CD4-positive, alpha-beta T cell treated with Interleukin-17A for 4 hours (primary cell): Measurements from ENCODE around the gene DNAI4.
"Not testable (repeated sequence)": the region's sequence is repeated elsewhere in the genome, so short reads cannot be mapped to it uniquely, and the experiment has no call there.

Experiments used
- DNase-seq: peaks from one replicate; pipeline ENCODE4 v3.0.0-alpha.2; 2020; ENCODE audit warnings: mixed read lengths

Gene DNAI4

DNA sequence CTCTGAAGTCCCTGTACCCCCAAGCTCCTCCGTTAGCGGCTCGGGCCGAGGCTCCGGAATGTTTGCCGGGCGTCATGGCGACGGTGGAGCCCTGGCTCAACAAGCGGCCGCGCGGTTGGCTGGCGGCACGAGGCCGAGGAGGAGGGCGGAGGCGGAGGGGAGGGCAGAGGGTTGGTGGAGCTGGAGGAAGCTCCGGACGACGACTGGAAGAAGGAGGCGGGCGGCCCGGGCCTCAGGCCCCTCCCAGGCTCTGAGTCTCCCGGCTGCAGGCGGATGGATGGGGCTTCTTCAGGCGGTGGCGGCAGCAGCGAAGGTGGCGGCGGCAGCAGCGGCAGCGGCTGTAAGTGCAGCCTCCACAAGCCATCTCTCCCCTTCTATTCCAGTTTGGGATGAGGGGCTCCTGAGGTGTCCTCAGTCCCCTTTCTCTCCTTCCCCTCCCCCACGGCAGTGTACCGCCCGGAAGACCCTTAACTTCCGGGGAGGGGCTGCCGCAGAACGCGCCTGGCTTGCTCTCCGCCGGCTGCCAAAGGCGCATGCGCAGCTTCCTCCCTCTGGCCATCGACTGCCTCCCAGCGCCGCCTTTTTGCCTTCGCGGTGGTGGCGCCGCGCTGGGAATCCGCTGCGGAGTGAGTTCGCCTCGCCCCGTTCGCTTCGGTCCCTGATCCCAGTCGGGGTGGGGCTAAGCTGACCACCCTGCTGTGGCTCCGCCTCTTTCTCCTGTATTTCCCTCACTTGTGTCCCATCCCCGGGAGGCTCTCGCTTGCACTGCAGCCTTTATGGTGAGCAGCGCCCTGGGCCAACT lies at the start of gene DNAI4, which contains the start of gene MIER1:
DNAI4 (minus strand) TSS at position 101 of the 802 bp plus-strand sequence; CDS start at position 76, 25 bp downstream.
MIER1 (plus strand) TSS at position 235 of the 802 bp plus-strand sequence; CDS start at position 274, 39 bp downstream.
- DNase-seq = peak; percentile 97

DNA sequence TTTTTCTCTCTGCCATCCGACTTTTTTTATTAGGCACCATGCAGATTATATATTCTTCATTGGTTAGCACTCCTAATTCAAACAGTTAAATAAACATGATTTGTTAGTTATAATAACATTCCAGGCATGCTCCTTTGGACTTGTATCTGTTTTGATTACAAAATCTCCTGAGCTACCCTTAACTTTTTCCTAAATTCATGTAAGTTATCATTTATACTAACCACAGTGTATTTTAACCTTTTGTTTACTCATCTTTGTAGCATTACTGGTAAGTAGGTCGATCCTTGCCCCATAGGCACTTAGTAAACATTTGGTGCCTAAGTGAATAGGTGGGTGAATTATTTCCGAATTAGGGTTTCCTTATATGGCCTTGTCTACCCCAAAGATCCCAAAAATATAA lies 43.9 kb upstream of the DNAI4 start:
- no peak for DNase-seq

DNA sequence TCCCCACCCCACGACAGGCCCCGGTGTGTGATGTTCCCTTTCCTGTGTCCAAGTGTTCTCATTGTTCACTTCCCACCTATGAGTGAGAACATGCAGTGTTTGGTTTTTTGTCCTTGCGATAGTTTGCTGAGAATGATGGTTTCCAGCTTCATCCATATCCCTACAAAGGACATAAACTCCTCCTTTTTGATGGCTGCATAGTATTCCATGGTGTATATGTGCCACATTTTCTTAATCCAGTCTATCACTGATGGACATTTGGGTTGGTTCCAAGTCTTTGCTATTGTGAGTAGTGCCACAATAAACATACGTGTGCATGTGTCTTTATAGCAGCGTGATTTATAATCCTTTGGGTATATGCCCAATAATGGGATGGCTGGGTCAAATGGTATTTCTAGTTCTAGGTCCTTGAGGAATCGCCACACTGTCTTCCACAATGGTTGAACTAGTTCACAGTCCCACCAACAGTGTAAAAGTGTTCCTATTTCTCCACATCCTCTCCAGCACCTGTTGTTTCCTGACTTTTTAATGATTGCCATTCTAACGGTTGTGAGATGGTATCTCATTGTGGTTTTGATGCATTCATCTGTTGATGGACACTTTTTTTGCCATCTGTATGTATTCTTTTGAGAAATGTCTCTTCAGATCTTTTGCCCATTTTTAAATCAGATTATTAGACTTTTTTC lies 41.7 kb upstream of the DNAI4 start:
- DNase-seq = not testable (repeated sequence)

- DNase-seq = no peak
Observed at GRCh38 chr1:66957938-66958337, 33.3 kb upstream of the DNAI4 start.

DNA sequence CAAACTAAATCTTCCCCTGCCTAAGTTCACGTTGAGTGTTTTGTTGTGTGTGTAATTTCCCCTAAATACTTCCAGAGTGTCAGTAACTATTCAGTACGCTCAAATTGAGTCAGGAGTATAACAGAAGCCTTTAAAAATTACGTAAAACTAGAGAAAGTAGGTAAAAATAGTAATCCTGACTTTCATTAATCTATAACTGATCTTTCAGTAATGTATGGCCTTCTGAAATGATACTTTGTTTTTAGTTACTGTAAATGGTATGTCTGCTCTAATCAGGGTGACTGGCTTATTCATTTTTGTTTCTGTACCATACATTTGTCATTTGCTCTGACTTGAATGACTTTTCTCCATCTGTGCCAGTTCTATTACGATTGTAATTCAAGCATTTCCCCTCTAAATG lies 29.6 kb upstream of the DNAI4 start:
- no peak for DNase-seq

DNA sequence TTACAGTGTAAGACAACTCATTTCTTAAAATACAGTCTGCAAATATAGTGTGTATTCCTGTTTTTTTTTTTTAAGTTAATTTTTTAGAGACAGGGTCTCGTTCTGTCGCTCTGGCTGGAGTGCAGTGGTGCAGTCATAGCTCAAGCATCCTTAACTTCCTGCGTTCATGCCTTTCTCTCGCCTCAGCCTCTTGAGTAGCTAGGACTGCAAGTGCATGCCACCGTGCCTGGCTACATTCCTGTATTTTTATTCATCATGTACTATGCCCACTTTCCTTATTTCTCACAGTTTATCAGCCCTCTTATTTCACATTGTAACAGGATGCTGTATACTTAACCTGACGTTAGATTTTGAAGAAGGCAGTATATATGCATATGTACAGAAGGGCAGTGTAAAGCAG lies 26.9 kb upstream of the DNAI4 start:
- no peak for DNase-seq

- no peak for DNase-seq
Observed at GRCh38 chr1:66947267-66947666, 22.6 kb upstream of the DNAI4 start.

GRCh38 chr1:66945316-66945715 lies 20.7 kb upstream of the DNAI4 start:
- DNase-seq = no peak

- DNase-seq = no peak
Observed at GRCh38 chr1:66944330-66945274, 19.9 kb upstream of the DNAI4 start.

DNA sequence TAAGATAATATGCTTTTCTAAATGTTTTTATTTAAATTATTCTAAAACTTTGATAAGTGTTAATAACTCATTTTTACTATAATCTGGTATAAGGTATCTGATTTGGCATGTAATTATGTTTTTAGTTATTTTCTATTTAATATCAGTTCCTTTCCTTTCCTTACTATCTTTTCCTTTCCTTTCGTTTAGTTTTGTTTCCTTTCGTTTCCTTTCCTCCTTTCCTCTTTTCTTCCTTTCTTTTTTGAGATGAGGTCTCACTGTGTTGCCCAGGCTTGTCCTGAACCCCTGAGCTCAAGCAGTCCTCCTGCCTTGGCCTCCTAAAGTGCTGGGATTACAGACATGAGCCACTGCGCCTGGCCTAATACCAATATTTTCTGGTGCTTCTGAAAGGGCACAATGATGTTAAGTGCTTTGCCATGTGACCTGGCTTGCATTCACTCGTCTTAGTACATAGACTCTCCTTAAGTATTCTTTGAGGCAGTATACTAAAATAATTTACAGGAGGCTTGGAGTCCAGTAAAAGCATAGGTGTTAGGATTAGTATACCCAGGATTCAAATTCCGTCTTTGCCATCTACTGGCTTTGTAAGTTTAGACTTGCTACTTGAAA lies 18.8 kb upstream of the DNAI4 start:
- DNase-seq = no peak

- DNase-seq = no peak
Observed at GRCh38 chr1:66940981-66941380, 16.3 kb upstream of the DNAI4 start.

GRCh38 chr1:66938613-66939012 lies 14.0 kb upstream of the DNAI4 start:
- no peak for DNase-seq

DNA sequence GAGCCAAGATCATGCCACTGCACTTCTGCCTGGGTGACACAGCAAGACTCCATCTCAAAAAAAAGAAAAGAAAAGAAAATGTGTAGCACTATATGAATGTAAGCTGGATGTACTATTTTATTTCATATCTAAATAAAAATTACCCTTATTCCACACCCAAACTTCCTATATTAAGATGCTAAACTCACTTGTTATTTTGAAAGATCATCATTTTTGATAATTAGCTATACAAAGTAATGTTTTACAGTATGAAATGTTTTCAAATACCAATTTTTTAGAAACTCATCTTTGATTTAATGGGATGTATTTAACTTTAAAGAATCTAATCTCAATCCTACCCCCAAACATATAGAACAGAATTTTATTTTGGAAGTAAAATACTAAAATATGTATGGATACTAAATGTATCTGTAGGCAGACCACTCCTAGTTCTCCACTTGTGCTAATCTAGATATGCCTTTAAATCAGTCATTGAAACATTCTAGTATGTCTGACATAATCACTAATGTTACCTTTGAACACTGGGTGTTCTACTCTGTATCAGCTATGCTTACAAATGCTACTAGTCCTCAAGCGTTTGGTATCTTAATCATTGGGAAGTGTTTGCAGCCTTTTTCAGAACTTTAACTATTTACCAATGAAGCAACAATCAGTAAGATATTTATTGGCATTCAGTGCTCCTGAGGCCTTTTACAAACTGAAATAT lies 13.0 kb upstream of the DNAI4 start:
- DNase-seq = no peak

DNA sequence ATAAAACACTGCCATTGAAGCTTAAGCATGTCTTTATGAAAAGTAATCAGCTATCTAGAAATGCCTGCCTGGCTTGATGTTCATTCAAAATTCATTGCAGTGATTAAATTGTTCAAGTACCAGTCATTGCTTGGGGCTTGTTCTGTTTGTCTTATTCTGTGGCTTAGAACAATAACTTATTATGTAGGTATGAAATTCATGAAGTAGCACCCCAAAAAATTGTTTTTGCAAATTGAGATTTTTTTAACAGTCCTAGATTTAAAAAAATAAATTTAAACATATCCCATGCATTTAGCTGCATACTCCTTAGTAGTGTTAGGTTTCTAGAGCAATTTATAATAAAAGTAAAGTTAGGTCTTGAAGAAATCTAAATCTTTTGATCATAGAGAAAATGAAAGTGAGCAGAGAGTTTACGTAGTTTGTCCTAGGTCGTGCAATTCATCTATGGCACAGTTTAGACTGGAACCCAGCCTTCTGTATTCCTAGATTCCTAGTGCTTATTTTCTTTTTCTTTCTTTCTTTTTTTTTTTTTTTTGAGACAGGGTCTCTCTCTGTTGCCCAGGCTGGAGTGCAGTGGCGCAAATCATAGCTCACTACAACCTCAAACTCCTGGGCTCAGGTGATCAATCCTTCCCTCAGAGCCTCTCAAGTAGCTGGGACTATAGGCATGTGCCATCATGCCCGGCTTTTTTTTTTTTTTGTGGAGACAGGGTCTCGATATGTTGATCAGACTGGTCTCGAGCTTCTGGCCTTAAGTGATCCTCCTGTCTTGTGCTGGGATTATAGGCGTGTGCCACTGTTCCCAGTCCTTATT lies 9.4 kb upstream of the DNAI4 start:
- no peak for DNase-seq

- DNase-seq = no peak
Observed at GRCh38 chr1:66932291-66932690, 7.6 kb upstream of the DNAI4 start.

DNA sequence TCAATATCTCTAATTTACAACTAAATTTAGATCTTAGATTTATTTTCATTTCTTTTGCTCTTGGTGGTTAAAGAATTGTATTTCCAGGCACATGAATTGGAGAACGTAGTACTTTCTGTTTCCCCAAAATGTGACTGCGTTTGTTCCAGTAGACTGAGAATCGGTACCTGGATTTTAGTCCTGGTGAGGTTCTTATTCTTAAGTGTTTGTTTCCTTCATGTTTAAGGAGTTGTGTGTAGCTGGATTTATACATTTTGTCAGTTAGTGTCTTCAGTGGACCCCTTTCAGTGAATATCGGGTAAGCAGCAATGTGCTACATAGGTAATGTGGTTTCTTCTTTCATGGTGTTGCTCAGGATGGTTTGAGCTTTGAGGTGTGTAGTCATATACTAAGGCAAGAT lies 6.9 kb upstream of the DNAI4 start:
- DNase-seq = no peak

DNA sequence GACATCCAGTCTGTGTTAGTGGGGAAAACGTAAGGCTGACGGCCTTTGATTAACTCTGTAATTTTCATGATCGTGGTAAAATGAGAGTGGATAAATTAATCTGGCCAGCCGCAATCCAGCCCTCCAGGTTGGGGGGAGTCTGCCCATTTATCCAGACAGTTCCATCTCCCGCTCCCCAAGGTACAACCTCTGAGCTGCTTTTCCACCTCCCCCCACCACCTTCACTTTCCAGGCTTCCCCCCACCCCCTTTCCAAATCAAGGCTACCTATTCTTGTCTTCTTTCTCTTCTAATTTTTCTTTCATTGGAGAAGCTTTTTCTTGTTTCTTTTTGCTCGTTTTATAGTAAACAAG lies 6.1 kb upstream of the DNAI4 start:
- no peak for DNase-seq

DNA sequence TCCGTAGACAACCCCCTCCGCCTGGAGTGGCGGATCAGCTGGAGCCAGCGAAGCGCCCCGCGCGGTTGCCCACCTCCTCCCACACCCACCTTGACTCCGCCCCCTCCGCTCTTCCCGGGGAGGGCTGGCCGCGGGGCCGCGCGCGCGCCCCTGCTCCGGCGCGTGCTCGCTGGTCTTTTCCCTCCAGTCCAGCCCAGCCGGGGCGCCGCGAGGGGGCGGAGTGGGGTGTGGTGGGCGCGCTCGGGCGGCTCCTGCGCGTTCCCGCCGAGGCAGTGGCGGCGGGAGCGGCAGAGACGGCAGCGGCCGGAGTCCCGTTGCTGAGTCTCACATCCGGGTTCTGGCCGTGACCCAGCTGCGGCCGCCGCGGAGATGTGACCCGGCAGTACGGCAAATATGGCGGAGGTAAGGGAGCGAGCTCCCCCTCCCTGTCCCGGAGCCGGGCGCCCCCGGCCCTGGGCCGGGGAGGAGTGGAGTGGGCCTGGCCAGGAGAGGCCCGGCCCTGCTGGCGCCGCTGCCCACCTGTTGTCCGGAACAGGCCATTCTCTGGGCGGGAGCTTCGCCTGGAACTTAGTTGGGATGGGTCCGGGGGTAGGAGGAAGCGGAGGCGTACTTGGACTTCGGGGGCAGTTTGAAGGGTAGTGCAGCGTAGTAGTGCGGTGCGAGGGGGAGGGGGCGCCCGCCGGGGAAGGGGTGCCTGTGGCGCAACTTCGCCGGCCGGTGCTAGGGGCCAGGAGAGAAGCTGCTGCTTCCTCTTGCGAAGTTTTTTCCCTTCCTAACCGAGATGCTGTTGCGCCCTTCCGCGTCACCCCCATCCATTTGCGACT lies 5.6 kb upstream of the DNAI4 start:
- DNase-seq = peak; percentile 97

DNA sequence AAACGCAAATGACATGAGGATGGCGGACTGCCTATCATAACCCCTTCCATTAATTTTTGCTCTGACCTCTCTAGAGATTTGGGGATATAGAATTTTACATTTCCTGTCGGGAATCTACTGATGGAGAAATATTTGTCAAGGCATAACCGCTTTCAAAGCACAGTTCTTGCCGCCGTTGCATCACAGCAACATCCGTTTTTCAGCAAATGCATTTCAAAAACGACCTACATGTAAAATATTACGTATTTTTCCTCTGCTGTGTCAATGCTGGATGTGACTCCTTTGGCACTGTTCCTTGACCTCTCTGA lies 5.0 kb upstream of the DNAI4 start:
- no peak for DNase-seq

- DNase-seq = no peak
Observed at GRCh38 chr1:66929146-66929688, 4.6 kb upstream of the DNAI4 start.
